ENCODE measurements around the gene LONP2. TPM values are rescaled to one million over a fixed set of nuclear protein-coding genes. Genes with fewer than 3 reads are reported as not detected.

Gene LONP2
- total and polyA plus RNA-seq, 2 experiments from 2014 or later, result 12.4 to 25.2 TPM

DNA sequence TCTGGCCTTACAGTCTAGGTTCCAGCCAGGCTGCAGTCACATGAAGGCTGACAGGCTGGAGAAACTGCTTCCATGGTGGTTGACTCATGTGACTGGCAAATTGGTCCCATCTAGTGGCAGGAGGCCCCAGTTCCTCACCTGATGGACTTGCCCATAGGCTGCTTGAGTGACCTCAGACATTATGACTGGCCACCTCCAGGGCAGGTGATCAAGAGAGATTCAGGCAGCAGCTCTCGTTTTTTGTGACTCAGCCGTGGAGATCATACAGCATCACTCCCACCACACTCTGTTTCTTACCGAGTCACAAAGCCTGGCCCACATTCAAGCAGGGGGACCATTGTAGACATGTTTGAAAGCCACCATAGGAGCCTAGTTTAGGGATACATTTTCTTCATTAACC is 106.6 kb downstream of the LONP2 start:
- Histone ChIP-seq H3K27ac (ENCODE audit: low read depth) (no peak overlapping the region), H4K20me1 (replicated peaks; ENCODE audit: insufficient read depth) (peaks cover 10% of the 10 kb centered on the region; the same call in 1 of the 2 replicates), H3K79me2 (replicated peaks; ENCODE audit: insufficient read depth) (peaks cover 14% of the 10 kb centered on the region), H3K27me3 (ENCODE audit: insufficient read depth) (no peaks in the 10 kb centered on the region), H3F3A (replicated peaks; ENCODE audit: low read depth) (no peaks in the 10 kb centered on the region), H3K4me3 (no peak overlapping the region), H2AFZ (no peak overlapping the region), H3K4me1 (ENCODE audit: insufficient read depth) (no peaks in the 10 kb centered on the region), H3K9me2 (ENCODE audit: insufficient read depth) (no peaks in the 10 kb centered on the region), H3K36me3 (ENCODE audit: insufficient read depth) (no peaks in the 10 kb centered on the region; the same call in 1 of the 2 replicates), H3K4me2 (no peak overlapping the region)
- no peak overlapping the region for H3K27ac Mint-ChIP-seq
- no peak overlapping the region for H3K4me3 Mint-ChIP-seq
- H3K9me3 Mint-ChIP-seq, result no peaks in the 10 kb centered on the region
- peaks cover 6% of the 10 kb centered on the region for H3K27me3 Mint-ChIP-seq (ENCODE audit: insufficient read depth, low read depth, poor library complexity)
- ATAC-seq (no peak), DNase-seq (ENCODE audit: low spot score) (no peak)
- peaks cover 39% of the 10 kb centered on the region; the same call in 2 of the 3 replicates for H3K36me3 Mint-ChIP-seq (ENCODE audit: low read depth)
- TF ChIP-seq, protein P1, sequence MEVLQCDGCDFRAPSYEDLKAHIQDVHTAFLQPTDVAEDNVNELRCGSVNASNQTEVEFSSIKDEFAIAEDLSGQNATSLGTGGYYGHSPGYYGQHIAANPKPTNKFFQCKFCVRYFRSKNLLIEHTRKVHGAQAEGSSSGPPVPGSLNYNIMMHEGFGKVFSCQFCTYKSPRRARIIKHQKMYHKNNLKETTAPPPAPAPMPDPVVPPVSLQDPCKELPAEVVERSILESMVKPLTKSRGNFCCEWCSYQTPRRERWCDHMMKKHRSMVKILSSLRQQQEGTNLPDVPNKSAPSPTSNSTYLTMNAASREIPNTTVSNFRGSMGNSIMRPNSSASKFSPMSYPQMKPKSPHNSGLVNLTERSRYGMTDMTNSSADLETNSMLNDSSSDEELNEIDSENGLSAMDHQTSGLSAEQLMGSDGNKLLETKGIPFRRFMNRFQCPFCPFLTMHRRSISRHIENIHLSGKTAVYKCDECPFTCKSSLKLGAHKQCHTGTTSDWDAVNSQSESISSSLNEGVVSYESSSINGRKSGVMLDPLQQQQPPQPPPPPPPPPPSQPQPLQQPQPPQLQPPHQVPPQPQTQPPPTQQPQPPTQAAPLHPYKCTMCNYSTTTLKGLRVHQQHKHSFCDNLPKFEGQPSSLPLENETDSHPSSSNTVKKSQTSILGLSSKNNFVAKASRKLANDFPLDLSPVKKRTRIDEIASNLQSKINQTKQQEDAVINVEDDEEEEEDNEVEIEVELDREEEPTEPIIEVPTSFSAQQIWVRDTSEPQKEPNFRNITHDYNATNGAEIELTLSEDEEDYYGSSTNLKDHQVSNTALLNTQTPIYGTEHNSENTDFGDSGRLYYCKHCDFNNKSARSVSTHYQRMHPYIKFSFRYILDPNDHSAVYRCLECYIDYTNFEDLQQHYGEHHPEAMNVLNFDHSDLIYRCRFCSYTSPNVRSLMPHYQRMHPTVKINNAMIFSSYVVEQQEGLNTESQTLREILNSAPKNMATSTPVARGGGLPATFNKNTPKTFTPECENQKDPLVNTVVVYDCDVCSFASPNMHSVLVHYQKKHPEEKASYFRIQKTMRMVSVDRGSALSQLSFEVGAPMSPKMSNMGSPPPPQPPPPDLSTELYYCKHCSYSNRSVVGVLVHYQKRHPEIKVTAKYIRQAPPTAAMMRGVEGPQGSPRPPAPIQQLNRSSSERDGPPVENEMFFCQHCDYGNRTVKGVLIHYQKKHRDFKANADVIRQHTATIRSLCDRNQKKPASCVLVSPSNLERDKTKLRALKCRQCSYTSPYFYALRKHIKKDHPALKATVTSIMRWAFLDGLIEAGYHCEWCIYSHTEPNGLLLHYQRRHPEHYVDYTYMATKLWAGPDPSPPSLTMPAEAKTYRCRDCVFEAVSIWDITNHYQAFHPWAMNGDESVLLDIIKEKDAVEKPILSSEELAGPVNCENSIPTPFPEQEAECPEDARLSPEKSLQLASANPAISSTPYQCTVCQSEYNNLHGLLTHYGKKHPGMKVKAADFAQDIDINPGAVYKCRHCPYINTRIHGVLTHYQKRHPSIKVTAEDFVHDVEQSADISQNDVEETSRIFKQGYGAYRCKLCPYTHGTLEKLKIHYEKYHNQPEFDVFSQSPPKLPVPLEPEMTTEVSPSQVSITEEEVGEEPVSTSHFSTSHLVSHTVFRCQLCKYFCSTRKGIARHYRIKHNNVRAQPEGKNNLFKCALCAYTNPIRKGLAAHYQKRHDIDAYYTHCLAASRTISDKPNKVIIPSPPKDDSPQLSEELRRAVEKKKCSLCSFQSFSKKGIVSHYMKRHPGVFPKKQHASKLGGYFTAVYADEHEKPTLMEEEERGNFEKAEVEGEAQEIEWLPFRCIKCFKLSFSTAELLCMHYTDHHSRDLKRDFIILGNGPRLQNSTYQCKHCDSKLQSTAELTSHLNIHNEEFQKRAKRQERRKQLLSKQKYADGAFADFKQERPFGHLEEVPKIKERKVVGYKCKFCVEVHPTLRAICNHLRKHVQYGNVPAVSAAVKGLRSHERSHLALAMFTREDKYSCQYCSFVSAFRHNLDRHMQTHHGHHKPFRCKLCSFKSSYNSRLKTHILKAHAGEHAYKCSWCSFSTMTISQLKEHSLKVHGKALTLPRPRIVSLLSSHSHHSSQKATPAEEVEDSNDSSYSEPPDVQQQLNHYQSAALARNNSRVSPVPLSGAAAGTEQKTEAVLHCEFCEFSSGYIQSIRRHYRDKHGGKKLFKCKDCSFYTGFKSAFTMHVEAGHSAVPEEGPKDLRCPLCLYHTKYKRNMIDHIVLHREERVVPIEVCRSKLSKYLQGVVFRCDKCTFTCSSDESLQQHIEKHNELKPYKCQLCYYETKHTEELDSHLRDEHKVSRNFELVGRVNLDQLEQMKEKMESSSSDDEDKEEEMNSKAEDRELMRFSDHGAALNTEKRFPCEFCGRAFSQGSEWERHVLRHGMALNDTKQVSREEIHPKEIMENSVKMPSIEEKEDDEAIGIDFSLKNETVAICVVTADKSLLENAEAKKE (CRISPR knock-in tag; IDR thresholded peaks at IDR 0.05), result no peak
- no peak for TF ChIP-seq EZH2phosphoT487 (IDR thresholded peaks at IDR 0.05; ENCODE audit: unreplicated experiment)
- no peak for TF ChIP-seq ZNF331 (CRISPR knock-in tag; IDR thresholded peaks at IDR 0.05; ENCODE audit: low read depth)
- TF ChIP-seq ZNF114 (CRISPR knock-in tag; IDR thresholded peaks at IDR 0.05), result no peak
- no peak for TF ChIP-seq STAT1 (IDR thresholded peaks at IDR 0.05; ENCODE audit: unreplicated experiment)
- no peak for TF ChIP-seq JUNB (IDR thresholded peaks at IDR 0.05; ENCODE audit: unreplicated experiment)
- TF ChIP-seq, protein P2, sequence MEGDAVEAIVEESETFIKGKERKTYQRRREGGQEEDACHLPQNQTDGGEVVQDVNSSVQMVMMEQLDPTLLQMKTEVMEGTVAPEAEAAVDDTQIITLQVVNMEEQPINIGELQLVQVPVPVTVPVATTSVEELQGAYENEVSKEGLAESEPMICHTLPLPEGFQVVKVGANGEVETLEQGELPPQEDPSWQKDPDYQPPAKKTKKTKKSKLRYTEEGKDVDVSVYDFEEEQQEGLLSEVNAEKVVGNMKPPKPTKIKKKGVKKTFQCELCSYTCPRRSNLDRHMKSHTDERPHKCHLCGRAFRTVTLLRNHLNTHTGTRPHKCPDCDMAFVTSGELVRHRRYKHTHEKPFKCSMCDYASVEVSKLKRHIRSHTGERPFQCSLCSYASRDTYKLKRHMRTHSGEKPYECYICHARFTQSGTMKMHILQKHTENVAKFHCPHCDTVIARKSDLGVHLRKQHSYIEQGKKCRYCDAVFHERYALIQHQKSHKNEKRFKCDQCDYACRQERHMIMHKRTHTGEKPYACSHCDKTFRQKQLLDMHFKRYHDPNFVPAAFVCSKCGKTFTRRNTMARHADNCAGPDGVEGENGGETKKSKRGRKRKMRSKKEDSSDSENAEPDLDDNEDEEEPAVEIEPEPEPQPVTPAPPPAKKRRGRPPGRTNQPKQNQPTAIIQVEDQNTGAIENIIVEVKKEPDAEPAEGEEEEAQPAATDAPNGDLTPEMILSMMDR (conservative IDR thresholded peaks at IDR 0.05; ENCODE audit: low read depth in 2 of 2), result no peak
- TF ChIP-seq CREB1 (CRISPR knock-in tag; IDR thresholded peaks at IDR 0.05; ENCODE audit: low read depth), result no peak
- TF ChIP-seq, protein P3, sequence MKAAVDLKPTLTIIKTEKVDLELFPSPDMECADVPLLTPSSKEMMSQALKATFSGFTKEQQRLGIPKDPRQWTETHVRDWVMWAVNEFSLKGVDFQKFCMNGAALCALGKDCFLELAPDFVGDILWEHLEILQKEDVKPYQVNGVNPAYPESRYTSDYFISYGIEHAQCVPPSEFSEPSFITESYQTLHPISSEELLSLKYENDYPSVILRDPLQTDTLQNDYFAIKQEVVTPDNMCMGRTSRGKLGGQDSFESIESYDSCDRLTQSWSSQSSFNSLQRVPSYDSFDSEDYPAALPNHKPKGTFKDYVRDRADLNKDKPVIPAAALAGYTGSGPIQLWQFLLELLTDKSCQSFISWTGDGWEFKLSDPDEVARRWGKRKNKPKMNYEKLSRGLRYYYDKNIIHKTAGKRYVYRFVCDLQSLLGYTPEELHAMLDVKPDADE (IDR thresholded peaks at IDR 0.05), result no peak
- TF ChIP-seq EZH2 (IDR thresholded peaks at IDR 0.05; ENCODE audit: low read depth, unreplicated experiment), result no peak
- TF ChIP-seq NANOG (IDR thresholded peaks at IDR 0.05; ENCODE audit: borderline replicate concordance), result no peak
- TF ChIP-seq POLR2AphosphoS5 (IDR thresholded peaks at IDR 0.05; ENCODE audit: low read depth), result no peak
- TF ChIP-seq, protein P4, sequence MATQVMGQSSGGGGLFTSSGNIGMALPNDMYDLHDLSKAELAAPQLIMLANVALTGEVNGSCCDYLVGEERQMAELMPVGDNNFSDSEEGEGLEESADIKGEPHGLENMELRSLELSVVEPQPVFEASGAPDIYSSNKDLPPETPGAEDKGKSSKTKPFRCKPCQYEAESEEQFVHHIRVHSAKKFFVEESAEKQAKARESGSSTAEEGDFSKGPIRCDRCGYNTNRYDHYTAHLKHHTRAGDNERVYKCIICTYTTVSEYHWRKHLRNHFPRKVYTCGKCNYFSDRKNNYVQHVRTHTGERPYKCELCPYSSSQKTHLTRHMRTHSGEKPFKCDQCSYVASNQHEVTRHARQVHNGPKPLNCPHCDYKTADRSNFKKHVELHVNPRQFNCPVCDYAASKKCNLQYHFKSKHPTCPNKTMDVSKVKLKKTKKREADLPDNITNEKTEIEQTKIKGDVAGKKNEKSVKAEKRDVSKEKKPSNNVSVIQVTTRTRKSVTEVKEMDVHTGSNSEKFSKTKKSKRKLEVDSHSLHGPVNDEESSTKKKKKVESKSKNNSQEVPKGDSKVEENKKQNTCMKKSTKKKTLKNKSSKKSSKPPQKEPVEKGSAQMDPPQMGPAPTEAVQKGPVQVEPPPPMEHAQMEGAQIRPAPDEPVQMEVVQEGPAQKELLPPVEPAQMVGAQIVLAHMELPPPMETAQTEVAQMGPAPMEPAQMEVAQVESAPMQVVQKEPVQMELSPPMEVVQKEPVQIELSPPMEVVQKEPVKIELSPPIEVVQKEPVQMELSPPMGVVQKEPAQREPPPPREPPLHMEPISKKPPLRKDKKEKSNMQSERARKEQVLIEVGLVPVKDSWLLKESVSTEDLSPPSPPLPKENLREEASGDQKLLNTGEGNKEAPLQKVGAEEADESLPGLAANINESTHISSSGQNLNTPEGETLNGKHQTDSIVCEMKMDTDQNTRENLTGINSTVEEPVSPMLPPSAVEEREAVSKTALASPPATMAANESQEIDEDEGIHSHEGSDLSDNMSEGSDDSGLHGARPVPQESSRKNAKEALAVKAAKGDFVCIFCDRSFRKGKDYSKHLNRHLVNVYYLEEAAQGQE (IDR thresholded peaks at IDR 0.05; ENCODE audit: unreplicated experiment), result no peak
- peaks cover 5% of the 10 kb centered on the region; the same call in 1 of the 3 replicates for H3K4me1 Mint-ChIP-seq

Data from GM23338 (cell line).